ENCODE data around the gene DNAJC10. TPM values are rescaled to one million over a fixed set of nuclear protein-coding genes. Genes with fewer than 3 reads are reported as not detected.

The DNAJC10 gene
- total RNA-seq, 1 donor from 2014 or later, result 158 TPM

DNA sequence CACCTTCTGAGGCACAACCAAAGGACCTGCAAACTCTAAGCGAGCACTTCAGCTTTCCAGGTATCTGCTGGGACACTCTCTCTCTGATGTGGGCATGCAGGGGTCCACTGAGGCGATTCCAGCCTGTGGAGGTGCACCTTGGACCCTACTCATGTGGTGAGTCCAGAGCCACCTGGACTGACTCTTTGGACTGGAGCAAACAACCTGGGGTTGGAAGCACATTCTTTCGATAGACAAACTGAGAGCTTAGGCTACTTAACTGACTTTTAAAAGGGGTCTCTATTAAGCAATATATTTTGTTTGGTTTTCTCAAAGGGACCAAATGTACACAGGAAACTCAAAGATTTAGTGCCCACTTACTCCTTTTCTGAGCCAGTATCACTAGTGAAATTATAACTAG, 98.7 kb downstream of the DNAJC10 start:
- DNase-seq (ENCODE audit: low spot score), result no peak
- H3K9me3 Mint-ChIP-seq (ENCODE audit: unreplicated experiment), result no peaks in the 10 kb centered on the region
- H3K4me3 Mint-ChIP-seq (ENCODE audit: unreplicated experiment), result no peak overlapping the region
- H3K4me1 Mint-ChIP-seq (ENCODE audit: unreplicated experiment), result peaks cover 5% of the 10 kb centered on the region
- peaks cover 2% of the 10 kb centered on the region for H3K27me3 Mint-ChIP-seq (ENCODE audit: unreplicated experiment)
- no peak overlapping the region for H3K27ac Mint-ChIP-seq (ENCODE audit: unreplicated experiment)
- TF ChIP-seq CTCF (IDR thresholded peaks at IDR 0.05; ENCODE audit: unreplicated experiment), result no peak
- H3K36me3 Mint-ChIP-seq (ENCODE audit: low read depth, unreplicated experiment), result no peaks in the 10 kb centered on the region

DNA sequence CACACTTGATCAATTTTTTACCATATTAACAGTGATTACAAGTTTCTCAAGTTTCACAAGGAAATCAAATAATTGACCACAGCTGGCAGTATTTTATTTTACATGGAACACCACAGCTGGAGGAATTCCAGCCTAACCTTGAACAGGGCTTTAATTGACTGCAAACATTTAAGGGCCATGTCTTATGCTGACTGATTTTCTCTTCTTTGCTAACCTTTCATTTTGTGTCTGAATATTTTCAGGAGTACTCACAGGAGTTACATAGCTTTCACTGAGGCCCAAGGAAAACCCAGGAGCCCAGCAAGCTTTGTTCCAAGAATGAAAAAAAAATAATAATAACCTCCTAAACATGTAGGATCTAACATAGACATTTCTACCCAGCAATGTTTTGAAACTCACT, 100.8 kb downstream of the DNAJC10 start:
- Mint-ChIP-seq H3K36me3 (ENCODE audit: low read depth, unreplicated experiment) (no peaks in the 10 kb centered on the region), H3K9me3 (ENCODE audit: unreplicated experiment) (no peaks in the 10 kb centered on the region), H3K4me1 (ENCODE audit: unreplicated experiment) (peaks cover 5% of the 10 kb centered on the region), H3K27me3 (ENCODE audit: unreplicated experiment) (no peaks in the 10 kb centered on the region), H3K4me3 (ENCODE audit: unreplicated experiment) (no peak overlapping the region), H3K27ac (ENCODE audit: unreplicated experiment) (no peak overlapping the region)
- DNase-seq (ENCODE audit: low spot score), result no peak
- TF ChIP-seq CTCF (IDR thresholded peaks at IDR 0.05; ENCODE audit: unreplicated experiment), result no peak

GRCh38 chr2:182817558-182817957, 101.5 kb downstream of the DNAJC10 start:
- TF ChIP-seq CTCF (IDR thresholded peaks at IDR 0.05; ENCODE audit: unreplicated experiment), result no peak
- no peak for DNase-seq (ENCODE audit: low spot score)
- Mint-ChIP-seq H3K27me3 (ENCODE audit: unreplicated experiment) (no peaks in the 10 kb centered on the region), H3K4me3 (ENCODE audit: unreplicated experiment) (no peak overlapping the region), H3K9me3 (ENCODE audit: unreplicated experiment) (no peaks in the 10 kb centered on the region), H3K4me1 (ENCODE audit: unreplicated experiment) (peaks cover 5% of the 10 kb centered on the region), H3K27ac (ENCODE audit: unreplicated experiment) (no peak overlapping the region), H3K36me3 (ENCODE audit: low read depth, unreplicated experiment) (no peaks in the 10 kb centered on the region)

DNA sequence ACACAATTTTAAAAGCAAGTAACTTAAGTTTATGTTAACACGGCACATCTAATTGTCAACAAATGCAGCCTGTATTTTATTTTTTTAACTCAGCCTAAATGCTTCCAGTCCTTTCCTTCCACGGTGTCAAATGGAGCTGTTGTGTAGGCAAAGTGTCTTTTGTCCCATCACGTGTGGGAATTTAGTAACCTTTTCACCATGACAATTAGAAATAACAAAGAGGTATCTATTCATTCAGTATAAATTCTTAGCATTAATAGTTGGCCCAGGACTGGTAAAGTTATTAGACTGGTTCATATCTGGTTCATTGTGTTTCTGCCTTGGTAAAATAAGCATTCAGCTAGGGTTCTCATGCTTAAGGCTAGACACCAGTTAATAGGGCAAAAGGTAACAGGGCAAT, 102.4 kb downstream of the DNAJC10 start:
- Mint-ChIP-seq H3K27ac (ENCODE audit: unreplicated experiment) (no peak overlapping the region), H3K4me3 (ENCODE audit: unreplicated experiment) (no peak overlapping the region), H3K4me1 (ENCODE audit: unreplicated experiment) (peaks cover 5% of the 10 kb centered on the region), H3K27me3 (ENCODE audit: unreplicated experiment) (no peaks in the 10 kb centered on the region), H3K9me3 (ENCODE audit: unreplicated experiment) (no peaks in the 10 kb centered on the region), H3K36me3 (ENCODE audit: low read depth, unreplicated experiment) (no peaks in the 10 kb centered on the region)
- TF ChIP-seq CTCF (IDR thresholded peaks at IDR 0.05; ENCODE audit: unreplicated experiment), result no peak
- no peak for DNase-seq (ENCODE audit: low spot score)

GRCh38 chr2:182818925-182819324, 102.9 kb downstream of the DNAJC10 start:
- Mint-ChIP-seq H3K27me3 (ENCODE audit: unreplicated experiment) (no peaks in the 10 kb centered on the region), H3K36me3 (ENCODE audit: low read depth, unreplicated experiment) (no peaks in the 10 kb centered on the region), H3K4me3 (ENCODE audit: unreplicated experiment) (no peak overlapping the region), H3K9me3 (ENCODE audit: unreplicated experiment) (no peaks in the 10 kb centered on the region), H3K4me1 (ENCODE audit: unreplicated experiment) (peaks cover 5% of the 10 kb centered on the region), H3K27ac (ENCODE audit: unreplicated experiment) (no peak overlapping the region)
- TF ChIP-seq CTCF (IDR thresholded peaks at IDR 0.05; ENCODE audit: unreplicated experiment), result no peak
- DNase-seq (ENCODE audit: low spot score), result no peak
